ENCODE results near the gene GABBR1. TPM values are rescaled to one million over a fixed set of nuclear protein-coding genes. Genes with fewer than 3 reads are reported as not detected.

The GABBR1 gene
- total RNA-seq, 2 experiments from 2014 or later: 78.4 to 79.9 TPM

GRCh38 chr6:29602564-29603361 lies 30.2 kb downstream of the GABBR1 start:
- Mint-ChIP-seq H3K9me3 (no peaks in the 10 kb centered on the region), H3K36me3 (ENCODE audit: low read depth) (peaks cover 50% of the 10 kb centered on the region), H3K27ac (no peak overlapping the region), H3K4me1 (ENCODE audit: low read depth) (no peaks in the 10 kb centered on the region), H3K27me3 (no peaks in the 10 kb centered on the region), H3K4me3 (no peak overlapping the region)
- Histone ChIP-seq H3K9me3 (ENCODE audit: control insufficient read depth in 1 of 2, insufficient read depth in 1 of 2, low read length in 2 of 2) (no peaks in the 10 kb centered on the region), H3K36me3 (ENCODE audit: insufficient read depth, low read length) (peaks cover 40% of the 10 kb centered on the region), H3K4me3 (ENCODE audit: low read length) (no peak overlapping the region), H3K27ac (ENCODE audit: low read depth in 1 of 2, low read length in 2 of 2) (no peak overlapping the region), H3K4me1 (ENCODE audit: insufficient read depth, low read length) (no peaks in the 10 kb centered on the region), H3K27me3 (ENCODE audit: control insufficient read depth in 1 of 2, insufficient read depth in 2 of 2, low read length in 2 of 2) (no peaks in the 10 kb centered on the region)
- ChIA-PET CTCF (no interaction called here), POLR2A (interaction anchor here (0.6 kb wide), 1 partner anchor 314 kb away, joined by 3 read pairs; no protein-coding TSS in a partner anchor)
- TF ChIP-seq CTCF (IDR thresholded peaks at IDR 0.05): no peak
- ATAC-seq (ENCODE audit: poor library complexity) (no peak), DNase-seq (peak in 2 of 14 experiments; percentile 6)
- intact Hi-C loops (cut with DNase I, micrococcal nuclease): no loop called here

DNA sequence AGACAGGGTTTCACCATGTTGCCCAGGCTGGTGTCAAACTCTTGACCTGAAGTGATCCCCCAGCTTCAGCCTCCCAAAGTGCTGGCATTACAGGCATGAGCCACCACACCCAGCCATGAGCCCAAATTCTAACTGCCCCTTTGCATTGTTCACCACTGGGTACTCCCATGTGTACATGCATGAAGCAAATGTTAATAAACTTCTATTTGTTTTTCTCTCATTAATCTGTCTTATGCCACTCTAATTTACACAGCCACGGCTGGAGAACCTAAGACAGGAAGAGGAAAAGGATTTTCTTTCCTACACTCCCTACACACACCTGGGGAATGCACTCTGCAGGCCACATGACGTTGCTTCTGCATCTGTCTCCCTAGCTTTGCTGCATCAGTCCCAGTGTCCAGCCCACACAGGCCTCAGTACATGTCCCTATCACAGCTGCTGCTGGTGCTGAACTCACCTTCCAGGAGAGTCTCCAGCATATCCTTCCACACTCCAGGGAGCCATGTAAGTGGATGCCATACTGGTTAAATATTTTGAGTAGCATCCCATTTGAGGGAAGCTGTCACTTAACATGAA lies 34.7 kb downstream of the GABBR1 start:
- no peak overlapping the region for H3K4me3 ChIP-seq (ENCODE audit: low read length)
- H3K4me1 Mint-ChIP-seq (ENCODE audit: low read depth): no peaks in the 10 kb centered on the region
- intact Hi-C loops (cut with DNase I, micrococcal nuclease): no loop called here
- ChIA-PET CTCF (no interaction called here), POLR2A (no interaction called here)
- no peaks in the 10 kb centered on the region for H3K27me3 ChIP-seq (ENCODE audit: control insufficient read depth in 1 of 2, insufficient read depth in 2 of 2, low read length in 2 of 2)
- H3K27ac ChIP-seq (ENCODE audit: low read depth in 1 of 2, low read length in 2 of 2): no peak overlapping the region
- no peaks in the 10 kb centered on the region for H3K27me3 Mint-ChIP-seq
- peaks cover 7% of the 10 kb centered on the region for H3K36me3 Mint-ChIP-seq (ENCODE audit: low read depth)
- peaks cover 5% of the 10 kb centered on the region for H3K36me3 ChIP-seq (ENCODE audit: insufficient read depth, low read length)
- TF ChIP-seq CTCF (IDR thresholded peaks at IDR 0.05): no peak
- no peaks in the 10 kb centered on the region for H3K9me3 ChIP-seq (ENCODE audit: control insufficient read depth in 1 of 2, insufficient read depth in 1 of 2, low read length in 2 of 2)
- H3K27ac Mint-ChIP-seq: no peak overlapping the region
- DNase-seq (no peak), ATAC-seq (ENCODE audit: poor library complexity) (no peak)
- no peak overlapping the region for H3K4me3 Mint-ChIP-seq
- H3K9me3 Mint-ChIP-seq: no peaks in the 10 kb centered on the region
- H3K4me1 ChIP-seq (ENCODE audit: insufficient read depth, low read length): no peaks in the 10 kb centered on the region

- no peaks in the 10 kb centered on the region for H3K9me3 Mint-ChIP-seq
- TF ChIP-seq CTCF (IDR thresholded peaks at IDR 0.05): no peak
- Histone ChIP-seq H3K9me3 (ENCODE audit: control insufficient read depth in 1 of 2, insufficient read depth in 1 of 2, low read length in 2 of 2) (no peaks in the 10 kb centered on the region), H3K27me3 (ENCODE audit: control insufficient read depth in 1 of 2, insufficient read depth in 2 of 2, low read length in 2 of 2) (no peaks in the 10 kb centered on the region), H3K4me3 (ENCODE audit: low read length) (no peak overlapping the region), H3K27ac (ENCODE audit: low read depth in 1 of 2, low read length in 2 of 2) (no peak overlapping the region), H3K4me1 (ENCODE audit: insufficient read depth, low read length) (no peaks in the 10 kb centered on the region), H3K36me3 (ENCODE audit: insufficient read depth, low read length) (peaks cover 2% of the 10 kb centered on the region)
- no peak overlapping the region for H3K27ac Mint-ChIP-seq
- H3K36me3 Mint-ChIP-seq (ENCODE audit: low read depth): no peaks in the 10 kb centered on the region
- ATAC-seq (ENCODE audit: poor library complexity) (no peak), DNase-seq (no peak)
- no peak overlapping the region for H3K4me3 Mint-ChIP-seq
- CTCF ChIA-PET: no interaction called here
- POLR2A ChIA-PET: no interaction called here
- intact Hi-C loops (cut with DNase I, micrococcal nuclease): no loop called here
- H3K27me3 Mint-ChIP-seq: no peaks in the 10 kb centered on the region
- H3K4me1 Mint-ChIP-seq (ENCODE audit: low read depth): no peaks in the 10 kb centered on the region
These were observed 35.8 kb downstream of the GABBR1 start for GRCh38 chr6:29597184-29597583.
